SK-N-MC (cell line): Measurements from ENCODE around the gene RPGRIP1L.

Experiments
- EZH2 ChIP-seq: fragments of 200-600 bp; sonication (generic); IDR thresholded peaks from one replicate; pipeline ENCODE4 v1.6.1; 2017; ENCODE audit warnings: antibody characterized with exemption
- FOXP2 ChIP-seq: optimal IDR thresholded peaks from 2 replicates; pipeline ENCODE3; 2011; ENCODE audit warnings: mild to moderate bottlenecking, moderate library complexity; ENCODE audit not compliant: insufficient read depth; ENCODE audit errors: extremely low read length, control extremely low read depth
- POLR2AphosphoS5 ChIP-seq: IDR thresholded peaks from 2 replicates; pipeline ENCODE4 v1.6.1; 2012; ENCODE audit warnings: mild to moderate bottlenecking, low read depth, low read length, borderline replicate concordance

DNA sequence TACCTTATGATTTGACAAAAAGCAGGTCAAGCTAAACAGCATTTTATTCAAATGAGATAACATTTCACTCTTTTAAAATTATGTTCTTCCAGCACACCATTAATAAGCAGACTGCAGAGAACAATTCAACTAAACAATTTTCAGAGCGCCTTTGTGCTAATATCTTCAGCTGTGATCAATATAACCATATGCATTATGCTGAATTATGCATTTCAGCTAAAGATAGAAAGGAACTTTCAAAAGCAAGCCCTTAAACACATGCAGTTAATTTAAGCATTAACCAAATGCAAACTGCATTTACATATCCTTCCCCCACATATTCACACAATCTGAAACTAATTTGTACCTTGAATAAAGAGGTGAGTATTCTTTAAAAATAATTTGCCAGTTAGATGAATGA lies 41.6 kb downstream of the RPGRIP1L start:
- TF ChIP-seq POLR2AphosphoS5 = no peak
- no peak for TF ChIP-seq FOXP2
- TF ChIP-seq EZH2 = no peak
